ENCODE data around the gene FAM240B. TPM values are rescaled to one million over a fixed set of nuclear protein-coding genes. Genes with fewer than 3 reads are reported as not detected.

FAM240B gene
- total and polyA plus RNA-seq, 10 of the 15 experiments (the other 5 are each of a cell fraction or from before 2014, with no cell fraction given): not detected

GRCh38 chr9:38732885-38733284 lies 13.0 kb upstream of the FAM240B start (continued):
- no peak for TF ChIP-seq CTCF (IDR thresholded peaks at IDR 0.05 in 2 of 3, conservative IDR thresholded peaks at IDR 0.05 in 1 of 3; ENCODE audit: control insufficient read depth in 2 of 3, extremely low read depth in 1 of 3, insufficient read depth in 1 of 3, low read depth in 3 of 3, low read length in 3 of 3)
- no peak for TF ChIP-seq POLR2AphosphoS5 (IDR thresholded peaks at IDR 0.05; ENCODE audit: low read length)

GRCh38 chr9:38727497-38728001 lies 7.6 kb upstream of the FAM240B start:
- FAIRE-seq: no peak
- BruUV-seq (replicated peaks): no TSS peak
- Histone ChIP-seq H3K36me3 (ENCODE audit: control insufficient read depth in 2 of 2, insufficient read depth in 2 of 2, low read length in 1 of 2) (no peaks in the 10 kb centered on the region), H4K20me1 (ENCODE audit: control insufficient read depth, insufficient read depth) (no peaks in the 10 kb centered on the region), H3K79me2 (ENCODE audit: control insufficient read depth, insufficient read depth, low read length) (no peaks in the 10 kb centered on the region), H3K27me3 (replicated peaks in 1 of 2; ENCODE audit: control insufficient read depth in 2 of 2, insufficient read depth in 2 of 2, low read length in 1 of 2) (no peaks in the 10 kb centered on the region), H3K4me2 (ENCODE audit: control insufficient read depth, insufficient read depth) (no peak overlapping the region), H3K4me3 (no peak overlapping the region), H3K9me3 (replicated peaks; ENCODE audit: control insufficient read depth, insufficient read depth, low read length) (no peaks in the 10 kb centered on the region), H3K9ac (ENCODE audit: control insufficient read depth, insufficient read depth, low read length) (no peak overlapping the region), H3K27ac (ENCODE audit: control insufficient read depth, insufficient read depth) (no peak overlapping the region), H2AFZ (ENCODE audit: control insufficient read depth, low read depth, low read length) (no peak overlapping the region), H3K4me1 (ENCODE audit: control insufficient read depth, insufficient read depth, low read length) (no peaks in the 10 kb centered on the region)
- ChIA-PET RAD21 (ENCODE audit: unreplicated experiment) (no interaction called here), SMC1A (ENCODE audit: uncharacterized antibody, unreplicated experiment) (no interaction called here), CTCF (interaction anchor here (0.9 kb wide), 1 partner anchor 12 kb away, joined by 3 read pairs; no protein-coding TSS in a partner anchor), POLR2A (no interaction called here)
- DNase-seq (ENCODE audit: low read depth, low spot score): no peak
- WGBS (ENCODE audit: insufficient coverage, insufficient replicate concordance, low lambda C conversion rate, missing lambda C conversion rate): 16% methylated on average over 10 of the region's 10 CpGs
- no peak for ATAC-seq
- in situ Hi-C loops (cut with MboI) (no loop called here), intact Hi-C loops (cut with micrococcal nuclease; ENCODE audit: unreplicated experiment) (no loop called here)
- TF ChIP-seq GATAD2B (conservative IDR thresholded peaks at IDR 0.05; ENCODE audit: low read depth) (no peak), HSF1 (IDR thresholded peaks at IDR 0.05; ENCODE audit: low read depth, low read length) (no peak), HDAC2 (IDR thresholded peaks at IDR 0.05) (no peak), FOXK2 (IDR thresholded peaks at IDR 0.05) (no peak), CTCF (IDR thresholded peaks at IDR 0.05 in 2 of 3, conservative IDR thresholded peaks at IDR 0.05 in 1 of 3; ENCODE audit: control insufficient read depth in 2 of 3, extremely low read depth in 1 of 3, insufficient read depth in 1 of 3, low read depth in 3 of 3, low read length in 3 of 3) (peak; percentile 12 to 25 (median 20); a peak in 2 of 6 replicates), MXI1 (IDR thresholded peaks at IDR 0.05; ENCODE audit: low read depth, low read length) (no peak), RAD21 (IDR thresholded peaks at IDR 0.05; ENCODE audit: insufficient read depth, low read depth, low read length) (0 out of 2 replicates have a peak, but pooled peaks have one; percentile 24)
